RWPE2 (cell line): ENCODE measurements around the gene DAO.

Experiments
- ATAC-seq: fragments of 200-7000 bp; cut with Tn5 transposase; 3 replicates; pipeline ENCODE4 v1.9.1; 2021; ENCODE audit warnings: low read depth
- DNase-seq: peaks from one replicate; pipeline ENCODE4 v3.0.0-alpha.2; 2020; ENCODE audit warnings: low spot score
- H3K27ac ChIP-seq: fragments of 450-650 bp; 2 replicates; pipeline ENCODE4 v1.5.1; 2017; ENCODE audit warnings: mild to moderate bottlenecking; ENCODE audit not compliant: poor library complexity, severe bottlenecking
- H3K27me3 ChIP-seq: fragments of 250-450 bp; sonication (Bioruptor Pico); 2 replicates; pipeline ENCODE4 v1.5.1; 2021; ENCODE audit warnings: mild to moderate bottlenecking, moderate library complexity; ENCODE audit not compliant: insufficient read depth, poor library complexity, severe bottlenecking
- H3K36me3 ChIP-seq: fragments of 250-450 bp; sonication (Bioruptor Pico); 2 replicates; pipeline ENCODE4 v1.5.1; 2020; ENCODE audit warnings: low read depth, mild to moderate bottlenecking, moderate library complexity
- H3K4me1 ChIP-seq: fragments of 250-450 bp; sonication (Bioruptor Pico); 2 replicates; pipeline ENCODE4 v1.5.1; 2021; ENCODE audit warnings: mild to moderate bottlenecking, moderate library complexity; ENCODE audit not compliant: insufficient read depth, poor library complexity, severe bottlenecking
- H3K4me3 ChIP-seq: fragments of 250-450 bp; sonication (Bioruptor Pico); 2 replicates; pipeline ENCODE4 v1.5.1; 2021; ENCODE audit warnings: mild to moderate bottlenecking, moderate library complexity; ENCODE audit not compliant: severe bottlenecking
- H3K9me3 ChIP-seq: fragments of 250-450 bp; sonication (Bioruptor Pico); 2 replicates; pipeline ENCODE4 v1.5.1; 2021; ENCODE audit warnings: mild to moderate bottlenecking, moderate library complexity; ENCODE audit not compliant: severe bottlenecking
- TF ChIP-seq, protein P1 (sequence below): fragments of 450-650 bp; IDR thresholded peaks from one replicate; pipeline ENCODE4 v1.5.1; 2017; ENCODE audit warnings: mild to moderate bottlenecking, moderate library complexity; ENCODE audit not compliant: poor library complexity, severe bottlenecking

The DAO gene

GRCh38 chr12:108921946-108922345, 42.1 kb downstream of the DAO start:
- Histone ChIP-seq H3K27ac (no peak overlapping the region), H3K9me3 (no peaks in the 10 kb centered on the region), H3K4me1 (no peaks in the 10 kb centered on the region), H3K4me3 (no peak overlapping the region), H3K27me3 (no peaks in the 10 kb centered on the region), H3K36me3 (no peaks in the 10 kb centered on the region)
- TF ChIP-seq, protein P1, sequence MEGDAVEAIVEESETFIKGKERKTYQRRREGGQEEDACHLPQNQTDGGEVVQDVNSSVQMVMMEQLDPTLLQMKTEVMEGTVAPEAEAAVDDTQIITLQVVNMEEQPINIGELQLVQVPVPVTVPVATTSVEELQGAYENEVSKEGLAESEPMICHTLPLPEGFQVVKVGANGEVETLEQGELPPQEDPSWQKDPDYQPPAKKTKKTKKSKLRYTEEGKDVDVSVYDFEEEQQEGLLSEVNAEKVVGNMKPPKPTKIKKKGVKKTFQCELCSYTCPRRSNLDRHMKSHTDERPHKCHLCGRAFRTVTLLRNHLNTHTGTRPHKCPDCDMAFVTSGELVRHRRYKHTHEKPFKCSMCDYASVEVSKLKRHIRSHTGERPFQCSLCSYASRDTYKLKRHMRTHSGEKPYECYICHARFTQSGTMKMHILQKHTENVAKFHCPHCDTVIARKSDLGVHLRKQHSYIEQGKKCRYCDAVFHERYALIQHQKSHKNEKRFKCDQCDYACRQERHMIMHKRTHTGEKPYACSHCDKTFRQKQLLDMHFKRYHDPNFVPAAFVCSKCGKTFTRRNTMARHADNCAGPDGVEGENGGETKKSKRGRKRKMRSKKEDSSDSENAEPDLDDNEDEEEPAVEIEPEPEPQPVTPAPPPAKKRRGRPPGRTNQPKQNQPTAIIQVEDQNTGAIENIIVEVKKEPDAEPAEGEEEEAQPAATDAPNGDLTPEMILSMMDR = no peak
- no peak for DNase-seq
- no peak for ATAC-seq

DNA sequence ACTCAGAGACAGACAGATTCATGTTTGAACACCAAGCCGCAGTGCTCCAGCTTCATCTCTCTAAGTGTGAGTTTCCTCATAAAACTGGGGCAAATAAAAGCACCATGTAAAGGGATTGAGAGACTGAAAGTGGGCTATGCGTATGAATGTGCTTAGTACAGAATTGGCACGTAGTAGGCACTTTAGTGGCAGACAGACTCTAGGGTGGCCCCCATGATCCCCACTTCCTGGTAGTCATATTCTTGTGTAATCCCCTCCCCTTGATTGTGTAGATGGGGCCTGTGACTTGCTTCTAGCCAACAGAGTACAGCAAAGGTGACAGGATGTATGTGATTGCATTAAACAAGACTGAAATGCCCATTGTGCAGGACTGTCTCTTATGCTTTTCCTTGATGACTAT, 43.0 kb downstream of the DAO start:
- no peak for ATAC-seq
- Histone ChIP-seq H3K36me3 (no peaks in the 10 kb centered on the region), H3K4me3 (no peak overlapping the region), H3K9me3 (no peaks in the 10 kb centered on the region), H3K27me3 (no peaks in the 10 kb centered on the region), H3K4me1 (no peaks in the 10 kb centered on the region), H3K27ac (no peak overlapping the region)
- no peak for DNase-seq
- TF ChIP-seq, protein P1 = no peak

- DNase-seq (no peak), ATAC-seq (no peak)
- Histone ChIP-seq H3K27ac (no peak overlapping the region), H3K27me3 (no peaks in the 10 kb centered on the region), H3K36me3 (no peaks in the 10 kb centered on the region), H3K4me3 (no peak overlapping the region), H3K4me1 (no peaks in the 10 kb centered on the region), H3K9me3 (no peaks in the 10 kb centered on the region)
- TF ChIP-seq, protein P1 = no peak
Observed at GRCh38 chr12:108928695-108929094, 48.8 kb downstream of the DAO start.

- no peak overlapping the region for H3K27ac ChIP-seq
- no peaks in the 10 kb centered on the region for H3K36me3 ChIP-seq
- H3K9me3 ChIP-seq = no peaks in the 10 kb centered on the region
- no peak for DNase-seq
- no peaks in the 10 kb centered on the region for H3K27me3 ChIP-seq
- TF ChIP-seq, protein P1 = no peak
- H3K4me3 ChIP-seq = no peak overlapping the region
- no peak for ATAC-seq
- H3K4me1 ChIP-seq = no peaks in the 10 kb centered on the region
Observed at GRCh38 chr12:108930155-108930554, 50.3 kb downstream of the DAO start.

GRCh38 chr12:108930756-108931155, 50.9 kb downstream of the DAO start:
- no peak for ATAC-seq

More at GRCh38 chr12:108930756-108931155, 50.9 kb downstream of the DAO start:
- no peak for DNase-seq
- no peak overlapping the region for H3K4me3 ChIP-seq
- no peak overlapping the region for H3K27ac ChIP-seq
- TF ChIP-seq, protein P1 = no peak
- H3K9me3 ChIP-seq = no peaks in the 10 kb centered on the region
- H3K36me3 ChIP-seq = no peaks in the 10 kb centered on the region
- no peaks in the 10 kb centered on the region for H3K27me3 ChIP-seq
- H3K4me1 ChIP-seq = no peaks in the 10 kb centered on the region
